Activated CD4-positive, alpha-beta T cell treated with anti-CD3 and anti-CD28 coated beads, Interleukin-10, Interleukin-2, amounts not matched to agents 100 ng/mL and 50 ng/mL, durations not matched to agents 16 hours and 8 hours (primary cell): ENCODE data around the gene TMEM91.
"Not testable (repeated sequence)": the region's sequence is repeated elsewhere in the genome, so short reads cannot be mapped to it uniquely, and the experiment has no call there.

Experiments
- DNase-seq: peaks from one replicate; pipeline ENCODE4 v3.0.0-alpha.2; 2020

TMEM91 gene

DNA sequence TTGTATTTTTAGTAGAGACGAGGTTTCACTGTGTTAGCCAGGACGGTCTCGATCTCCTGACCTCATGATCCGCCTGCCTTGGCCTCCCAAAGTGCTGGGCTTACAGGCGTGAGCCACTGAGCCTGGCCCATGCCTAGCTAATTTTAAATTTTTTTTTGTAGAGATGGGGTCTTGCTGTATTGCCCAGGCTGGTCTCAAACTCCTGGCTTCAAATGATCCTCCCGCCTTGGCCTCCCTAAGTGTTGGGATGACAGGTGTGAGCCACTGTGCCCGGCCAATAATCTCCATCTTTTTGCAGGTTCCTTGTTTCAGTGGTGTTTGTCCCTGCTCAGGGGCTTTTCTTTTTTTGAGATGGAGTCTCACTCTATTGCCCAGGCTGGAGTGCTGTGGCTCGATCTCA, 5.2 kb downstream of the TMEM91 start:
- not testable (repeated sequence) for DNase-seq

- no peak for DNase-seq
These were observed 8.0 kb downstream of the TMEM91 start for GRCh38 chr19:41384351-41384750.

DNA sequence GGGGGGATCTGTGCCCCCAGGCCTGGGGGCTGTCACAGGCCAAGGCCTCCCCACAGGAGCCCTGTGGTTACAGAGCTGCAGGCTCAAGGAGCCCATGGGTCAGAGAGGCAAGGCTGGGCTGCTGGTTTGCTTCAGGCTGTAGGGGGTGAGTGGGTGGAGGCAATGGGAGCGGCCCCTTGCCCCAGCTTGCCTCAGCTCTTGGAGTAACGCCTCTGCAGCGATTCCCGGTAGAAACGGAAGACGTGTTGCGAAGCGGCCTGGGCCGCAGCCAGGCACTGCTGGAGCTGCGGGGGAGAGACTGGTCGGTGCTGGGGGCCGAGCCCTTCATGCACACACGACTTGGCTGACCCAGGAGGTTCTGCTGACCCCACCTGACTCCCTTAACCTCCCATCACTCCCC, 10.1 kb downstream of the TMEM91 start:
- DNase-seq = no peak

- DNase-seq = no peak
These were observed 15.3 kb downstream of the TMEM91 start for GRCh38 chr19:41391618-41392017.

DNA sequence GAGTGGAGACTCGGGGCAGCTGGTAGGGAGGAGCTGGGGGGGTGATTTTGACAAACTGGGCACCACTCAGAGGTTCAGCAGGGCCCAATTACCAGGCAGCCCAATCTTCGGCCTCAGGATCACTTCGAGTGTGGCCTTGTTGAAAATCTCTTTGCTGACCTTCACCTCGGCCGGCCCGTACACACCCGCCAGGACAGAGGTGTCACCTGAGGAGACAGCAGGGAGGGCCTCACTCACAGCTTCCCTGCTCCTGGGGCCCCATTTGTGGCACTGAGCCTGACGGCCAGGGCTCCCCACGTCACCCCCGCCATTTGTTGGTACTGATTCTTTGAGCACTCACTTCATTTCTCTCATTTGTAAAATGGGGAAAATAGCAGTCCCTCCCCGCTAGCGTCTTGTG, 16.4 kb downstream of the TMEM91 start:
- no peak for DNase-seq

DNA sequence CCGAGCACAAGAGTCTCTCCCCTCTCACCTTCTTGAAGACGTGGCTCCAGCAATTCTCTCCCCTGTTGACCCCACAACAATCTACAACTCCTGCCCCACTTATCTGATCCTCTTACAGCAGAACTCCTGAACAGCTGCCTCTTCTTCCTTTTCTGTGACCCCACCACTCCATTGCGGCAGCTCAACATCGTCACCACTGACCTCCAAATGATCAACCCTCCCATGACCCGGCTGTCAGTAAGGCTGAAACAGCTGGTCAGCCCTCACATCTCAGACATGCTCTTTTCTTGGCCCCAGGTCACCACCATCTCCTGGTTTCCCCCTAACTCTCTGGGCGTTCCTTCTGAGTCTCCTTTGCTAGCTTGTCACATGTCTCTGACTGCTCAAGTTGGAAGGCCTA, 19.0 kb downstream of the TMEM91 start:
- DNase-seq = no peak

DNA sequence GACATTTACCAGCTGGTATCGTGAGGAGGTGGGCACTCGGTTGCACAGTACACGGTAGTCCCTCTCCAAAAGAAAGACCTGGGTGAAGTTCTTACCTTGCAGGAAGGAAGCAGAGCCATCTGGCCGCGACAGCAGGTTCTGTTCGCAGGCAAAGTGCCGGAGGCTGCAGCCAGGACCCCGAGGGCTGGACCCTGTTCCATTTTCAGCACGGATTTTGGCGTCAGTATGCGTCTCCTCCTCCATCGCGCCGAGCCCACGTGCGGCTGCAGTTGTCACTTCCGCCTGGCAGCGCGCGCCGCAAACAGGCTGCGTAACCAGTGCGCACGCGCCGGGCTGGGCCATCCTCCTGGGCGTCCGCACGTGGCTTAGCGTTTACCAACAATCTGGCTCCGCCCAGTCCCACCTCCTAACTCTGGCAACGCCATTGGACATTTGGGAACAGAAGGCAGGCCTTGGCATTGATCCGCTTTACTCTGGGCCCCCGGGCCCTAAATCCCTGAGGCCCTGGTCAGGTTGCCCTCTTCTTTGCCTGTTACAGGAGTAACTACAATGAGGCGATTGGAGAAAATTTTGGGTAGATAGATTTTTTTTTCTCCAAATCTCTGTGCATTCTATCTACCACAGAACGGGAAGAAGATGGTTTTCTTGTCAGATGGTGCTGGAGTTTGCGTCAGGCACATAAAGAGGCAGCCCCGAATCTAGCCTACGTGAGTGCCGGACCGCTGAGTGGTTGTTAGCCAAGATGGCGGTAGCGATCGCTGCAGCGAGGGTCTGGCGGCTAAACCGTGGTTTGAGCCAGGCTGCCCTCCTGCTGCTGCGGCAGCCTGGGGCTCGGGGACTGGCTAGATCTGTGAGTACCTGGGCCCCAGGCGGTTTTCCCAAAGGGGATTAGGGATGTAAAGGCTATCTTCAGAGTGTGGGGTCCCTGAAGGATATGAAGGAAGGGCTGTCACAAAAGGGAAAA, 21.0 kb downstream of the TMEM91 start, which contains the start of the genes BCKDHA and EXOSC5:
BCKDHA (plus strand) TSS at position 733 of the 964 bp plus-strand sequence; CDS start at position 743, 10 bp downstream.
EXOSC5 (minus strand) TSS at position 274 of the 964 bp plus-strand sequence; CDS start at position 243, 31 bp downstream.
- DNase-seq = peak; percentile 100

DNA sequence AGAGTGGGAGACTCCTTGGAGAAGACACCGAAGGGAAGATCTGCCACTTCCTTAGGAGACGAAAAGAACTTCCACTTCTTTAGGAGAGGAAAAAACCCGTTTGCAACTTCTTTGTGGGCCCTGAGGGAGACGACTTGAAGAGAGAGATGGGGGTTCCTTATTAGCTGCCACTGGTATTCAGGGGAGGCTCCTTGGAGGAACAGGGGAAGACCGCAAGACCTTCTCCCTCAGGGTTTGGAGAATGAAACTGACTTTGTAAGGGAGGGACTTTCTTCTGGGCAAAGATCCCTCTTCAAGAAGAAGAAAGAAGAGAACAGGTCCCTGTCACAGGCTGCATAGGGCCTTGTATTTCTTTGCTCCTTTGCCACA, 21.7 kb downstream of the TMEM91 start:
- no peak for DNase-seq

DNA sequence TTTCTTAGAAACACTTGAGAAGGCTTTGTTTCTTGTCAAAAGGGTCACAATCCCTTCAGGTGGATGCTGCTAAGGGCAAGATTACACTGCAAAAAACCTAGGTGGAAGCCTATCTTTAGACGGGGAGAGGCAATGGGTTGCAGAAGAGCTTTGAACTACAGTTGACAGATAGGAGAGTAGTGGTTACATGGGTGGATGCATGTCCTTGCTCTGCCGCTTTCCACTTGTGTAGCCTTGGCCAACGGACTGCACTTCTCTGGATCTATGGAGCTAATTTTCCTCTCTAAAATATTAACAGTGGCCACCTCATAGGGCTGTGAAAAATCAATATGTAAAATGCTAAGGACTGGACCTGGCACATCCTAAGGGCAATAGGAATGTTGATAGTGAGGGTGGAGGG, 22.3 kb downstream of the TMEM91 start:
- DNase-seq = no peak

GRCh38 chr19:41399091-41399490, 22.8 kb downstream of the TMEM91 start:
- no peak for DNase-seq

DNA sequence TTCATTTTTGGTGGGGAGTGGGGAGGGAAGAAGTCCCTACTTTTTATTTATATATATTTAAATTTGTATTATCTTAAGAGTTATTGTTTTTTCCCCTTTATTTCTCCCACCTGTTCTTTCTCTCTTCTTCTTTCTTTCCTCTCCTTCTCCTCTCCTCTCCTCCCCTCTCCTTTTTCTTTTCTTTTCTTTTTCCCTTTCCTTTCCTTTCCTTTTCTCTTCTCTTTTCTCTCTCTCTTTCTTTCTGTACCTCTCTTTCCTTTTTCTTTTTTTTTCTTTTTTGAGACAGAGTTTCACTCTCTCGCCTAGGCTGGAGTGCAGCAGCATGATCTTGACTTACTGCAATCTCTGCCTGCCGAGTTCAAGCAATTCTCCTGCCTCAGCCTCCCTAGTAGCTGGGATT, 23.2 kb downstream of the TMEM91 start:
- no peak for DNase-seq

GRCh38 chr19:41401483-41401882, 25.1 kb downstream of the TMEM91 start:
- DNase-seq = no peak

GRCh38 chr19:41402010-41402409, 25.7 kb downstream of the TMEM91 start:
- no peak for DNase-seq

DNA sequence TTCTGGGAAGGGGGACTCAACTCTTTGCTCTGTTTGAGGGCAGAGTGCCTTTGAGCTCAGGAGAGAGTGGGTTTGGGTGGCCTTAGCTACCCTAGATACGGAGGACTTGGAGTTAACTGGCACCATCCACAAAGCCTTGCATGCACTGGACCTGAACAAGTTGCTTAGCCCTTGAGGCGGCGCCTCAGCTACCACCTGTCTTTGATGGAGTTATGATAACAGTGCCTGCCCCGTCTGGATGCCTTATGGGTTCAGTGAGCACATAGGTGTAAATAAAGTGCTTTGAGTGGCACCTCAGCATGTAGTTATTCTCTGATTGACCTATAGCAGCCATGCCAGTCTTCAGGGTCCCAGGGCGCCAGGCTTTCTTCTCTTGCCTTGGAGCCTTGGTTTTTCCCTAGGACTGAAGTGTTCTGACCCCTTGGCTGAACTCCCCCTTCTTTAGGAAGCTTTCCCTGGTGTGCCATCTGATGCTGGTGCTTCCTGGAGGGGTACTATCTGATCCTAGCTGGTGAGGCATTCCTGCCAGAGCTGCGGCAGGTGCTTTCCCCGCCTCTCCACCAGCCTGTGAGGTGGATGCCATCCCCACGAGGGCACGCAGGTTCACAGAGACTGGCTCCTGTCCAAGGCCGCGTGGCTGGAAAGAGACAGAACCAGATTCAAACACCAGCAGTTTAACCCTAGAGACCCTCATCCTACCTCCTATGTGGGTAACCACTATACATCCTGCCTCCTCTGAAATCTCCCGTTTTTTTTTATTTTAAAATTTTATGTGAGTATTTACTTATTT, 27.0 kb downstream of the TMEM91 start:
- no peak for DNase-seq

DNA sequence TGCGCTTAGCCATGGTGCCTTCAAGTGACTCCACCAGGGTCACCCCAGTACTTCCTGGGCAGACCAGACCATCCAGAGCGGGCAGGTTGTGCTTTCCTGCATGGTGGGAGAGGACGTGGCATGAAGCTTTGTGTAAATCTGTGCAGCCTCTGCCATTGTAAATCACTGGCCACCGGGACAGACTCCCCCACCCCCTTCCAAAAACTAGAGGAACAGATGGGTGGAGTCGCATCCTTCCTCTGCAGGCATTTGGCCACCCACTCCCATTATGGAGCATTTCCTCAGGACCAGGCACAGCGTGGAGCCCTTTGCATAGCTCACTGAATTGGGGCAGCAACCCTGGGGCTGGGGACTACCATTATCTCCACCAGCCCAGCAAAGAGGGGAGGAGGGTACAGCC, 29.4 kb downstream of the TMEM91 start:
- no peak for DNase-seq

DNA sequence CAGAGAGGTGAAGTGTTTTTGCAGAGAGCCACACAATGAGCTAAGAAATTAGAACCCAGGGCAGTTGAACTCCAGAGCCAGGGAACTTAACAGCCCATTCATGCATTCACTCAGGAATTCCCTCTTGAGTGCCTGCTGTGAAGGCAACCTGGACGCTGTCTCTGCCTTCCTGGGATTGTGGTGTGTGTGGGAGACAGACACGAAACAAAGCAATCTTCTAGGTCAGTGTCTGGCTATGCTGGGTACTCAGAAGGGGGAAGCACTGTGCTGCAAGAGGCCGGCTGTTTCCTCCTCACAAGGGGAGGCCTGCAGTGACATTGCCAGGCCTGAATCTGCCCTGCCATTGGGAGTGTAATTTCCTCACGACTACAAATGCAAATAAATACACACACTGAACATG, 30.9 kb downstream of the TMEM91 start:
- no peak for DNase-seq

- no peak for DNase-seq
These were observed 31.9 kb downstream of the TMEM91 start for GRCh38 chr19:41408256-41408655.

DNA sequence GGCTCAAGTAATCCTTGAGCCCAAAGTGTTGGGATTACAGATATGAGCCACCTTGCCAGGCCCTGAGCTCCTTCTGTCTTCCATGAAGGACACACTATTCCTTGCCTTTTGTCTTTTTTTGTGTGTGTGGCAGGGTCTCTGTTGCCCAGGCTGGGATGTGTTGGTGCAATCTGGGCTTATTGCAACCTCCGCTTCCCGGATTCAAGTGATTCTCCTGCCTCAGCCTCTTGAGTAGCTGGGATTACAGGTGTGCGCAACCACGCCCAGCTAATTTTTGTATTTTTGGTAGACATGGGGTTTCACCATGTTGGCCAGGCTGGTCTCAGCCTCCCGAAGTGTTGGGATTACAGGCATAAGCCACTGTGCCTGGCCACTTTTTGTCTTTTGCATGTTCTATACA, 32.5 kb downstream of the TMEM91 start:
- DNase-seq = not testable (repeated sequence)

DNA sequence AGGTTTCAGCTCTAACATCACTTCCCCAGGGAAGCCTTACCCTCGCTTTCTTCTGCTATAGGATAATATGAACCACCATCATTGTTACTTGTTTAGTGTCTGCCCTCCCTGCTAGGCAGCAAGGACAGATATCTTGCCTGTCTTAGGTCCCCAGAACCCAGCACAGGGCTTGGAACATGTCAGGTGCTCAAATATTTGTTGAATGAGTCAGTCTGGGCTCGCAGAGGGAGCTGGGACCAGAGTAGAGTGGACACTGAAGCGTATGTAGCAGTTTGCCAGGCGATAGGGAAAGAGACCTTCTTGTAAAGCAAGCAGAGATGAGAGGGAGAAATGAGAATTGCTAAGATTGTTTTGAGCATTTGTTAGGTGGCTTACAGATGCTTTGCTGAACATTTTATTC, 33.0 kb downstream of the TMEM91 start:
- DNase-seq = no peak

DNA sequence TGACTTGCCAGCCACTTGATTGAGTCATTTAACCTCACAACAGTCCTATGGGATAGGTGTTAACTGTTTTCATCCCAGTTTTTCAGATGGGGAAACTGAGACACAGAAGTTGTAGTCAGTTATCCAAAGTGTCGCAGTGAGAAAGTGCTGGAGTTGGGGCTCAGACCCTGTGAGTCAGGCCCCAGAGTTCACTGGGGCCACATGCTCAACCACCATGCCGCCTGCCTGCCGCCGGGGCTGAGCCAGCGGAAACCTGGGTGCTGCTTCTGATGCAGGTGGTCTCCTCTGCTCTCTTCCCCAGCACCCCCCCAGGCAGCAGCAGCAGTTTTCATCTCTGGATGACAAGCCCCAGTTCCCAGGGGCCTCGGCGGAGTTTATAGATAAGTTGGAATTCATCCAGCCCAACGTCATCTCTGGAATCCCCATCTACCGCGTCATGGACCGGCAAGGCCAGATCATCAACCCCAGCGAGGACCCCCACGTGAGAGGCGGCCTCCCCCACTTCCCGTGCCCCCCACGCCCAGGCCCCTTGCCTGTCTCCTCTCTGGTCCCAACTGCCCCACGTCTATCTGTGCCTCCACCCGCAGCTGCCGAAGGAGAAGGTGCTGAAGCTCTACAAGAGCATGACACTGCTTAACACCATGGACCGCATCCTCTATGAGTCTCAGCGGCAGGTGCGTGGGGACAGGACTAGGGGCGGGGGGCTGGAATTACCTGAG, 34.2 kb downstream of the TMEM91 start:
- no peak for DNase-seq

DNA sequence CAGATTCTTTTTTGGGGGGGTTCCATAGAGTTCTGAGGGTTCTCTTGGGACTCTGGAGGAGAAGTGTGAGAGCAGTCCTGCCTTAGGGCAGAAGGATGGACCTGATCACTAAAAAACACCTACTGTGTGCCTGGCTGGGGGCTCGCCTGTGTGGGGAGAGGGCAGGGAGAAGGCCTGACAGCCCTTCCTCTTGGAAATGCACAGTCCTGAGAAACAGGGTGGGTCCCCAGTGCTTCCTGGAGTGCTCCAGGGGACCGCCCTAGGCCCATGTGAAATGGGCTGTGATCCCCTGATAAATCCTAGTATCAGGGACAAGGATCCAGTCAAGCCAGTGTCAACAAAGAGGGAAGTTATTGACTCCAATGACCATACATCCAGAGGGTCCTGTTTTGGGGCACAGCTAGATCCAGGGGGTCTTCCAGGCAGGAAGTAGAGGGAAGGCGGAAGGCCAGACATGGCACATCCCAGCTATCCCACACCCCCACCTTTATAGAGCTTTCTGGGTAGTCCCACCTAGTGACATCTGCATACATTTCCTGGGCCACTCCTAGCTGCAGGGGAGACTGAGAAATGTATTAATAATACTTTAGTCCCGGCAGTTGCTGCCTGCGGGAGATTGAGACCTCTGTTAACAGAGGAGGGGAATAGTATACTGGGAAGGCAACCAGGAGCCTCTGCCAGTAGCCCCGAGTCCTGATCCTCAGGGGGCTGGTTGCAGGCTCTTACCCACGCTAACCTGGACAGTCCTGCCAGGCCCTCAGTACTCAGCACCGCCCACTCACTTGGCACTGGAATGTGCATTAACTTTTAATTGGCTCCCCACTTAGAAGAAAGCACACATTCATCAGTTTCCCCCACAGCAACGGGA, 35.0 kb downstream of the TMEM91 start:
- no peak for DNase-seq

GRCh38 chr19:41411968-41412265, 35.6 kb downstream of the TMEM91 start:
- no peak for DNase-seq
